Stimulated activated CD4-positive, alpha-beta T cell treated with anti-CD3 and anti-CD28 coated beads, Interleukin-2, amount 100 ng/mL, for 4 hours (primary cell): ENCODE results near the gene MRPS31.
A peak's percentile ranks its signal among the peaks of the same experiment; 100 is the strongest.

ENCODE experiments used
- DNase-seq: peaks from one replicate; pipeline ENCODE4 v3.0.0-alpha.2; 2020; ENCODE audit warnings: low read depth

Gene MRPS31

GRCh38 chr13:40770934-40771618 lies at the start of gene MRPS31:
MRPS31 (minus strand) TSS chr13:40771190; CDS start chr13:40771136, 54 bp downstream.
- peak; percentile 90 for DNase-seq

DNA sequence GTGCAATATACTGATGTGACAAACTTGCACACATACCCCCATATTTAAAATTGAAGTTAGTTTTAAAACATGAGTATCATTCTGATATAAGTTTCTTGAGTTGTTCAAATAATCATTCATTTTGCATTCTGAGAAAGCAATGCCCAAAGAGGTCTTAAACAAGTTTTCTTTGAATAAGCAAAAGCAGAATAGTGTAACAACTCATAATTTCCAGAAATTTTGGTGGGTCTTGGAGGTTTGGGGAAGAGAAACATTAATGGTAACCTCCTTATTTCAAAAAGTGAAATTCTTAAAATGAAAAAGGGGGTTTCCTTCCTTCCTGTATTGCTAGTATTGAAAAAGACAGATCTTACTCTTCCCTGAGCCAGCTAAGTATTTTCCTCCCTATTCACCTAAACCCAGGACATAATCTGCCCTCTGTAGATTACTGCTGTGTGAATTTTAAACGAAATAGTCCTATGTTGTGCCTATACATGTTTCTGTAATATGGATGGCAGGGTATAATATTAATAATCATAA lies 48.9 kb upstream of the MRPS31 start:
- DNase-seq = no peak

DNA sequence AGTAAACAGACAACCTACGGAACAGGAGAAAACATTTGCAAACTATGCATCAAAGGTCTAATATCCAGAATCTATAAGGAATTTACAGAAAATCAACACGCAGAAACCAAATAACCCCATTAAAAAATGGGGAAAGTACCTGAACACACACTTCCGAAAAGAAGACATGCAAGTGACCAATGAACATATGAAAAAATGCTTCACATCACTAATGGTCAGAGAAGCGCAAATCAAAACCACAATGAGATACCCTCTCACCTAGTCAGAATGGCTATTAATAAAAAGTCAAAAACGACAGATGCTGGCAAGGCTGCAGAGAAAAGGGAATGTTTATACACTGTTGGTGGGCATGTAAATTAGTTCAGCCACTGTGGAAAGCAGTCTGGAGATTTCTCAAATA lies 47.9 kb upstream of the MRPS31 start:
- no peak for DNase-seq

DNA sequence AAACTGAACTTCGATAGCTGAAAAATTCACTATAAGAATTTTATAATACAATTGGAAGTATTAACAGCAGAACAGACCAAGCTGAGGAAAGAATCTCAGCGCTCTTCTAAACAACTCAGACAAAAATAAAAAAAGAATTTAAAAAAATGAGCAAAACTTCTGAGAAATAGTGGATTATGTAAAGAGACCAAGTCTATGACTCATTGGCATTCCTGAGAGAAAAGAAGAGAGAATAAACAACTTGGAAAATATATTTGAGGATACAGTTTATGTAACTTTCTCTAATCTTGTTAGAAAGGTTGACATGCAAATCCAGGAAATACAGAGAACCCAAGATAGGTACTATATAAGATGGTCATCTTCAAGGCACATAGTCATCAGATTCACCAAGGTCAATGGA lies 43.8 kb upstream of the MRPS31 start:
- no peak for DNase-seq

DNA sequence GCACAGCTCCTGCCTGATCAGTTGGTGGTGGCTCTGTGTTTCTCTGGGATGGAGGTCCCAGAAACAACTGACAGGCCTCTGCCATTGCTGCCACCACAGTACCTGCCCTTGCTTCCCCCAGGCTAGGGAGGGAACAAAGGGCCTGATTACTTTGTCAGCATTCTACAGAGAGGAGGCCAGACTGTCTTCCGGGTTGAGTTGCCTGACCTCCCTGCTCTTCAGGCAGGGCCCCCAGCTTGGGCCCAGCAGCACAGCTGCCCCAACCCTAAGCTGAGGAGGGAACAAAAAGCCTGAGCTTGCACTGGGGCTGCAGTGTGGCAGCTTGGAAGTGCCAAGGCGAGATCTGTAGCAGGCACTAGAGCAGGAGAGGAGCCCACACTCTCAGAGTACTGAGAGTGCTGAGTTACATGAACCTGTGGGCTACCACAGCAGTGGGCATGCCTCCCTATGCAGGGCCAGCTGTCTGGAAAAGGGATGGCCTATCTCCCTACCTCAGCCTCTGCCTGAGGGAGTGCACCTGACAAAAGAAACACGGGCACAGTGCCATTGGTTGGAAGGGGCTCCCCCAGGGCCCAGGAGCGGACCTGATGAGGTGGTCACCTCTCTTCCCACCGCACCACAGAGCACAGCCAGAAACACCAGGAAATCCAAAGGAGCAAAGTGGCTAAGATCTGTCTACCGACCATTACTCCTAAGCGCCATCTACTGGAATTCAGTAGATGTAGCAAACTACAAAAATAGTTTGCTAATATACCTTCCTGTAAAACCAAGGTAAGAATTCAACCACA lies 42.9 kb upstream of the MRPS31 start:
- DNase-seq = no peak

DNA sequence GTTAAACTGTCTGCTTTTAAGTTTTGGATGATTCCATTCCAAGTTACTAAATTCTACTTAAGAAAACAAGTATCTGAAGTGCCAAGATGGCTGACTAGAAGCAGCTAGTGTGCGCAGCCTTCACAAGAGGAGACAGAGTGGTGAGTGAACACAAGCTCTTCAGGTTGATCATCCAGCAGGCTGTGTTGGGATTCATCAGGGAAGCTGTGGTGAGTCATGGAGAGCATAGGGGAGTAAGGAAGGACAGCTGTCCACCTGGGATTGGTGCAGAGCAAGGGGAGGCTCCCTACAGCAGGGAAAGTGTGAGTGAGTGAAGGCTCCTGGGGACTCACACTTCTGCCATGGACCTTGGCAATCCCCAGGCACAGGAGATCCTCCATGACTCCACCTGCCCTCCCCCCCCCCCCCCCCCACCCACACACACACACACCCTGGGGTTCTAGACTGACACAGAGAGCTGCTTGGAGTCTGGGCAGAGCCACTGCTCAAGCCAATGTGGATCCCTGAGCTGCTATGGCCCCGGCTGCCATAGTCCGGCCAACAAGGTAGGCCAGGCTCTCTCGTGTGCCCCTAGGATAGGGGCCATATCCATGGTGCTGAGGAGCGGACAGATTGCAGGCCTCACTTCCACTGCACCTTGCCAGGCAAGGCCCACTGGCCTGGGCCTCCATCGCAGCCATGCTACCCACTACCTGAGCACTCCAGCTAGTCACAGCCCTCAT lies 41.9 kb upstream of the MRPS31 start:
- no peak for DNase-seq

- no peak for DNase-seq
Measured at GRCh38 chr13:40812102-40812501, 41.1 kb upstream of the MRPS31 start.

GRCh38 chr13:40809471-40809870 lies 38.5 kb upstream of the MRPS31 start:
- DNase-seq = no peak

- DNase-seq = no peak
Measured at GRCh38 chr13:40806241-40806640, 35.3 kb upstream of the MRPS31 start.

DNA sequence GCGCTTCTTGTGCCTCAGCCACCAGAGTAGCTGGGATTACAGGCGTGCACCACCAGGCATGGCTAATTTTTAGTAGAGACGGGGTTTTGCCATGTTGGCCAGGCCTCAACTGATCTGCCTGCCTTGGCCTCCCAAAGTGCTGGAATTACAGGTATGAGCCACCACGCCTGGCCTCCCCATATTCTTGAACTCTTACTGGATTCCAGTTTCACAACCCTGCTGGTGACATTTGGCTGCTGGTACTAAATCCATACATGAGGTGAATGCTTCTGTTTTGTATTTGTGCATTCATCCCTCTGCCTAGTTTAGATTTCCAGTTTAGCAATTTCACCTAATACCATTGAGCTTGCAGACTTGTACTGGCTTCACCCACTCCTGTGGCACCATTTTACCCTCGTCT lies 32.3 kb upstream of the MRPS31 start:
- no peak for DNase-seq

DNA sequence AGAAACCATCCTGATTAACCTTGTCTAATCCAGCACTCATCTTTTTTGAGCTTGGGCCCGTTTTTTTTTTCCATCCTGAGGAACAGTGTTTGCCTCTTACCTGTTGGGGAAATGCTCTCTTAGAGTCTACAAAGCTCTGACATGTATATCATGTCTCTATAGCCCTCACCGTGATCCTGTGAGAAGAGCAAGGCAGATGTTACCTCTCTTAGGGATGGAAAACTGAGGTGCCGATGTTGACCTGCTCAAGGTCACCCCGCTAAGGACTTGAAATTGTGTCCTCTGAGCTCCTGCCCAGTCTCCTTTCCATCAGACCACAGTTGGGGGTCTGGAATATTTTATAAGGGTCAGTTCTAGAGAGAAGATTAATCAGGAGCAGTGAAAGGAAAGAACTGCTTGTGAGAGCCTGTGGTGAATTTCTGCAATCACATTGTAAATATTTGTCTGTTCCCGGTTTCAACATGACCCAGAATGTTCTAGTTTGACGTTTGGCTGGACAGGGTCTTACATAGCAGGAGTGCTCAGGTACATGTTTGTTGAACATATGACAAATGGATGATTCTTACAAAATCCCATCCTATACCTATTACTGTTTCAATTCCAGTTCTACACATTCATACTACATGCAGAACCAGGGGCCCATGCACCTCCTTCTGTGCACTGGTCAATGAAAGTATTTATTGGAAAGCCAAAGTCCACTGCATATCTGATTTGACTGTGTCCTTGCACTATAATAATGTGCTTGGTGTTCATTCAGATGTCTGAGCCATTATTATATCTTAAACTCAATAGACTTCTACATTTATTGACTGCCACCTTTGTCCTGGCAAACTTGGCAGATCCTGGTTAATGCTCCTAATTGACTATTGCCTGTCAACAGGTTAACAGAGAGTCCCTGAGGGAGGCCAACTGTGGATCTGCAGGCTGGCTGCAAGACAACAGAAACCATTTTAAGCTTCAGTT lies 30.5 kb upstream of the MRPS31 start:
- DNase-seq = no peak

GRCh38 chr13:40800559-40800958 lies 29.6 kb upstream of the MRPS31 start:
- no peak for DNase-seq

GRCh38 chr13:40799508-40799907 lies 28.5 kb upstream of the MRPS31 start:
- no peak for DNase-seq

- DNase-seq = no peak
Measured at GRCh38 chr13:40798380-40798779, 27.4 kb upstream of the MRPS31 start.

DNA sequence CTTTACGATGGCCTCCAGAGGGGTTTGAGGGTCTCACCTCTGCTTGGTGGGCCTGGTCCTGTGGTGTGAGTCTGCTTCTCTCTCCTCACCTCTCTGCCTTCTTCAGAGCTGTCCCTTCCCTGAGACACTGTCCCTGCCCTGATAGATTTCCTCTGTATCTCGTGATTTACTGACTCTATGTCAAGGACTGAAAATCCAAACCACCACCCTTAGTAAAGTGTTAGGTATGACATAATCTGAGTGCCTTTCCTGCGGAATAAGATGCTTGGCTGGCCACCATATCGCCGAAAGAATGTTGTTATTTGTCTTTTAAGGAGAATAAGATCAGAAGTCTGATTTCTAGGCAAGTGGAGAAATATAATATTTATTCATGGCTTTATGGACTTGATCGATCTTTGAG lies 25.7 kb upstream of the MRPS31 start:
- DNase-seq = no peak

- DNase-seq = no peak
Measured at GRCh38 chr13:40794414-40795368, 23.7 kb upstream of the MRPS31 start.

DNA sequence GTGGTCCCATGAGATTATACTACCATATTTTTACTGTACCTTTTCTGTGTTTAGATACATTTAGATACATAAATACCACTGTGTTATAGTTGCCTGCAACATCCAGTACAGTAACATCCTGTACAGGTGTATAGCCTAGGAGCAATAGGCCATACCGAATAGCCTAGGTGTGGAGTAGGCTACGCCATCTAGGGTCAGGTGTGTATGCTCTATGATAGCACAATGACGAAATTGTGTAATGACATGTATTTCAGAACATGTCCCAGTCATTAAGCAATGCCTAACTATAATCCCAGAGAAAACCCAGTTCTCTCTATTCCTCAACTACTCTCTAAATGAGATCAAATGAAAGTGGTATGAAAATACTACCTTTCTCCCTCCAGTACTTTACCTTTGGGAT lies 22.3 kb upstream of the MRPS31 start:
- DNase-seq = no peak

DNA sequence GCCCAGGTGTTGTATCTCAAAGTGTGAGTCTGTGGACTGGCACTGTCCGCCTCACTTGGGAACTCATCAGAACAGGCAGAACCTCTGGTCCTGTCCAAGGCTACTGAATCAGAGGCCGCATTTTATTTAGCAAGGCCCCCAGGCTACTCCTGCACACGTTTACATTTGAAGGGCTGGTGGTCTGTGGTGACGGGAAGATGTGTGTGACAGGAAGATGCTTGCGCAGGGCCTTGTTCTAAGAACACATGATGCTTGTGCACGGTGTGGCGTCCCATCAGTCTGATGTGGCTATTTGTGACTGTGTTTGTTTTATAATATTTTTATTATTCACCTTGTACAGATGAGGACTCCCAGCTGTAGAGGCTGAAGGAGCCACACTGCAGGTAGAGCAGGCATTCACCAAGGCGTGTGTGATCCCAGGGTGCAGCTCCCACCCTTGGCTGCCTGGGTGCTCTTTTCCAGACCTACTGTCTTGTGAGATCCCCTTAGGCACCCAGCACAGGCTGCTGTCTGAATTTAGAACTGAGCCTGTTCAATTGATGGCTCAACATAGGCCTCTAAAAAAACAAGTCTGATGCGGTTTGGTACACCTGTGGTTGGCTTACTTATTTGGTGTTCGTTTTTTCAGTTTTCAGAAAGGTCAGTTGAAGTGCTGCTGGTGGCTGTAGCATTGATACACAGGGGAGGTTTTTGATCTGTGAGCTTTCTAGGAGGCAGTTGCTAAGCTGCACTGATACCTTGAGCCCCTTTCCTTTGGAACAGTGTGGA lies 21.5 kb upstream of the MRPS31 start:
- DNase-seq = no peak

DNA sequence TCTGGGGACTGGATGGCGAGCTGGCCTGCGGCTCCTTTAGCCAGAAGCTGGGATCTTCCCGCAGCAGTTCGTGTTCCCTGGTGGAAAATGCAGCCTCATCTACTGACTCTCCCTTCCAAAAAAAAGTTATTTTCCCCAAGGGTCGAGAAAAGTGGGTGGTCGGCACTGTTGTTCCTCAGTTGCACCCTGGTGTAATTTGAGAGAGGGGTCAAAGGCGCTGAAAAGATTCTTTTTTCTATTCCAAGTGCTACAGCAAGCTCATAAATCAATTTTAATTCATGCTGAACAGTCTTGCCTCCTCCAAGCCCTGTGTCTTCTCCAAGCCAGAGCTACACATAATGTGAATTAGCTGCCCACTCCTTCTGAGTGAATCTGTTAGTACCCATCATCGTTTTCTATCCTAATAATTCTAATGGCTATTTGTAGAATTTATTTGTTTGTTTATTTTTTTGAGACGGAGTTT lies 19.2 kb upstream of the MRPS31 start:
- no peak for DNase-seq
